K562 (cell line): ENCODE measurements around the gene ITPKB. TPM values are rescaled to one million over a fixed set of nuclear protein-coding genes. Genes with fewer than 3 reads are reported as not detected.

ENCODE experiments used
- ATAC-seq: fragments of 200-7000 bp; cut with Tn5 transposase; 3 replicates; pipeline ENCODE4 v1.9.1; 2020; ENCODE audit warnings: moderate library complexity
- BruUV-seq: library from RNA; stranded (reverse); fragments of 400-500 nt; replicated peaks from 2 replicates; lab custom pipeline; 2021; lab: Mats Ljungman, UMichigan
- CTCF ChIA-PET: fragments of 300-600 bp; formaldehyde crosslinking; extraction: SDS; loops from one replicate; lab custom pipeline; 2021; ENCODE audit warnings: low intra/inter-chr PET ratio; lab: Yijun Ruan, JAX
- POLR2A ChIA-PET: fragments of 300-600, 350-650 bp; sonication (Branson Sonifier 250); formaldehyde crosslinking; extraction: SDS; loops from one replicate; lab custom pipeline; 2021; ENCODE audit warnings: antibody characterized with exemption, inconsistent platforms; lab: Yijun Ruan, JAX
- DNase-seq, 4 experiments: peaks; one replicate each; pipeline versions ENCODE4 v3.0.0 to v3.0.0-alpha.2; 2011 to 2018; ENCODE audit warnings: low spot score in 3 of 4, mixed read lengths in 3 of 4; ENCODE audit errors: extremely low read depth in 1 of 4
- FAIRE-seq: peaks from 2 replicates; lab custom pipeline; 2011; peaks lifted over from hg19 to GRCh38; lab: Jason Lieb, UNC
- H2AFZ ChIP-seq: 2 replicates; pipeline ENCODE4 v1.6.0; 2011; ENCODE audit warnings: low read depth, low read length, control low read depth, inconsistent platforms
- H3K27ac ChIP-seq: fragments of 200-600 bp; 3 replicates; pipeline ENCODE4 v1.8.0; 2011; ENCODE audit warnings: low read depth, mild to moderate bottlenecking, control low read depth, inconsistent platforms, low read length, moderate library complexity, mixed read lengths; ENCODE audit errors: extremely low read depth
- H3K27me3 ChIP-seq, 2 experiments: fragments of 300-600 bp in 1 of 2; 2 replicates in 1 of 2; 3 replicates in 1 of 2; pipeline versions ENCODE4 v1.6.0 to v1.8.0; 2011; ENCODE audit warnings: inconsistent platforms in 2 of 2, low read length in 2 of 2, mild to moderate bottlenecking in 1 of 2, mixed read lengths in 1 of 2, moderate library complexity in 1 of 2; ENCODE audit not compliant: control insufficient read depth in 2 of 2, insufficient read depth in 2 of 2
- H3K36me3 ChIP-seq: fragments of 300-600 bp; 3 replicates; pipeline ENCODE4 v1.8.0; 2011; ENCODE audit warnings: mild to moderate bottlenecking, low read length, inconsistent platforms; ENCODE audit not compliant: control insufficient read depth, insufficient read depth
- H3K4me1 ChIP-seq, 2 experiments: fragments of 200-600 bp in 1 of 2; replicated peaks in 1 of 2; 2 replicates in 1 of 2; 3 replicates in 1 of 2; pipeline versions ENCODE4 v1.5.1 to v1.8.0; 2011; ENCODE audit warnings: inconsistent platforms in 2 of 2, low read length in 2 of 2, mild to moderate bottlenecking in 1 of 2, mixed read lengths in 1 of 2, moderate library complexity in 1 of 2; ENCODE audit not compliant: control insufficient read depth in 2 of 2, insufficient read depth in 2 of 2
- H3K4me2 ChIP-seq: 2 replicates; pipeline ENCODE4 v1.6.1; 2011; ENCODE audit warnings: low read length, control low read depth, inconsistent platforms, mixed read lengths; ENCODE audit not compliant: insufficient read depth
- H3K4me3 ChIP-seq: fragments of 200-600 bp; sonication (generic), shearing (Covaris generic); 2 replicates; pipeline ENCODE4 v1.5.1; 2016; ENCODE audit warnings: control low read depth, inconsistent platforms
- H3K79me2 ChIP-seq: fragments of 200-600 bp; 3 replicates; pipeline ENCODE4 v1.8.0; 2011; ENCODE audit warnings: low read length, inconsistent platforms; ENCODE audit not compliant: control insufficient read depth, insufficient read depth
- H3K9ac ChIP-seq, 2 experiments: 2 replicates each; pipeline versions ENCODE4 v1.6.0 to v1.6.1; 2011; ENCODE audit warnings: low read depth in 2 of 2, low read length in 2 of 2, control low read depth in 1 of 2, inconsistent platforms in 1 of 2, mild to moderate bottlenecking in 1 of 2, mixed read lengths in 1 of 2; ENCODE audit not compliant: insufficient read depth in 1 of 2
- H3K9me1 ChIP-seq: one replicate; pipeline ENCODE4 v1.6.0; 2011; ENCODE audit warnings: inconsistent platforms, mild to moderate bottlenecking, low read length, moderate library complexity; ENCODE audit not compliant: control insufficient read depth, insufficient read depth
- H3K9me3 ChIP-seq: replicated peaks from 2 replicates; pipeline ENCODE4 v1.5.1; 2011; ENCODE audit warnings: low read depth, low read length, inconsistent platforms; ENCODE audit not compliant: control insufficient read depth, insufficient read depth
- H4K20me1 ChIP-seq: replicated peaks from 2 replicates; pipeline ENCODE4 v1.6.1; 2011; ENCODE audit warnings: low read length, inconsistent platforms, mixed read lengths; ENCODE audit not compliant: control insufficient read depth, insufficient read depth
- BRF2 ChIP-seq: IDR thresholded peaks from 3 replicates; pipeline ENCODE4 v1.6.1; 2011; ENCODE audit warnings: borderline replicate concordance, mild to moderate bottlenecking; ENCODE audit not compliant: insufficient read length, insufficient read depth
- EP400 ChIP-seq: fragments of 450-650 bp; IDR thresholded peaks from 2 replicates; pipeline ENCODE4 v1.6.1; 2017; ENCODE audit warnings: antibody characterized with exemption, mild to moderate bottlenecking, moderate library complexity
- FOXJ3 ChIP-seq: sonication (generic); formaldehyde crosslinking; IDR thresholded peaks from 2 replicates; pipeline ENCODE4 v1.4.0; 2020; ENCODE audit warnings: mild to moderate bottlenecking, missing genetic modification reagents
- HDAC8 ChIP-seq: fragments of 450-650 bp; IDR thresholded peaks from 2 replicates; pipeline ENCODE4 v1.6.1; 2016; ENCODE audit warnings: mild to moderate bottlenecking, missing genetic modification characterization, moderate library complexity, missing compliant biosample characterization
- HMBOX1 ChIP-seq: sonication (generic); IDR thresholded peaks from 2 replicates; pipeline ENCODE4 v1.6.1; 2016
- KHSRP ChIP-seq: fragments of 450-650 bp; IDR thresholded peaks from 2 replicates; pipeline ENCODE4 v1.6.1; 2017
- PRMT5 ChIP-seq: sonication (generic); formaldehyde crosslinking; IDR thresholded peaks from 2 replicates; pipeline ENCODE4 v1.5.0; 2020; ENCODE audit warnings: missing genetic modification reagents
- RBFOX2 ChIP-seq: fragments of 200-400 bp; formaldehyde crosslinking; IDR thresholded peaks from 2 replicates; pipeline ENCODE4 v1.6.1; 2017; ENCODE audit warnings: low read depth, mild to moderate bottlenecking, low read length, moderate library complexity
- TFE3 ChIP-seq: fragments of 450-650 bp; formaldehyde crosslinking; IDR thresholded peaks from 2 replicates; pipeline ENCODE4 v1.4.0; 2020; ENCODE audit warnings: mild to moderate bottlenecking, mixed read lengths
- TGIF2 ChIP-seq: sonication (generic); formaldehyde crosslinking; IDR thresholded peaks from 2 replicates; pipeline ENCODE4 v1.8.1; 2022; ENCODE audit warnings: mild to moderate bottlenecking, missing genetic modification reagents, moderate library complexity
- VEZF1 ChIP-seq: fragments of 200-800 bp; sonication (Bioruptor generic); IDR thresholded peaks from 2 replicates; pipeline ENCODE4 v1.6.1; 2017; ENCODE audit warnings: missing genetic modification characterization, missing compliant biosample characterization
- ZNF174 ChIP-seq: fragments of 250-450 bp; sonication (Bioruptor Pico); IDR thresholded peaks from 2 replicates; pipeline ENCODE4 v1.4.0; 2020; ENCODE audit warnings: mild to moderate bottlenecking
- ZNF232 ChIP-seq: sonication (generic); formaldehyde crosslinking; IDR thresholded peaks from 2 replicates; pipeline ENCODE4 v1.8.0; 2022; ENCODE audit warnings: mild to moderate bottlenecking, missing genetic modification reagents
- ZNF24 ChIP-seq: fragments of 450-650 bp; IDR thresholded peaks from 2 replicates; pipeline ENCODE4 v1.6.1; 2016
- ZNF282 ChIP-seq: sonication (generic); formaldehyde crosslinking; IDR thresholded peaks from 2 replicates; pipeline ENCODE4 v1.8.1; 2023; ENCODE audit warnings: missing genetic modification reagents
- ZNF354B ChIP-seq: fragments of 250-450 bp; sonication (Bioruptor Pico); IDR thresholded peaks from 2 replicates; pipeline ENCODE4 v1.4.0; 2020
- WGBS: fragments of 100-300 bp; shearing (Covaris generic); methylation state at CpG from one replicate; pipeline ENCODE4 v1.1.6; 2016; ENCODE audit warnings: low coverage, mixed read lengths; ENCODE audit not compliant: insufficient coverage; ENCODE audit errors: missing lambda C conversion rate; 5-methylcytosine and 5-hydroxymethylcytosine counted together
- in situ Hi-C: fragments of 300-500 bp; cut with MboI; formaldehyde crosslinking; loops from 4 replicates; pipeline ENCODE4 v1.15.0; 2018; ENCODE audit warnings: inconsistent platforms, mixed read lengths
- intact Hi-C: fragments of 100-400 bp; cut with micrococcal nuclease; formaldehyde crosslinking; loops from 2 replicates; pipeline ENCODE4 v1.14.2; 2022
- polyA plus RNA-seq, 8 experiments: library from polyadenylated mRNA; depleted of rRNA in 4 of 8; stranded (reverse) in 5 of 8; unstranded in 3 of 8; fragments of >200 nt; fragmentation: Nextera tagmentation in 2 of 8; fragmentation: Illumina TruSeq in 1 of 8; extraction: Ambion mirVana in 2 of 8; extraction: Trizol in 1 of 8; gene quantifications; 2 replicates each; pipeline versions ENCODE4 v1.2.1 to v1.2.3, GENCODE V29; 2011 to 2014; ENCODE audit warnings: inconsistent platforms in 1 of 8, missing spikeins in 1 of 8
- total RNA-seq, 7 experiments: library from RNA; depleted of rRNA in 6 of 7; stranded (reverse); fragments of >200 nt in 6 of 7; fragmentation: Illumina TruSeq in 2 of 7; extraction: Trizol in 2 of 7; gene quantifications; 2 replicates each; pipeline versions ENCODE4 v1.2.1 to v1.2.3, GENCODE V29; 2011 to 2021; ENCODE audit warnings: low replicate concordance in 1 of 7

The ITPKB gene
- total and polyA plus RNA-seq, 9 of the 15 experiments (the other 6 are each of a cell fraction or from before 2014, with no cell fraction given): 0.01 to 0.22 TPM; not detected in 7

- TF ChIP-seq BRF2 (no peak), TGIF2 (CRISPR knock-in tag) (no peak), ZNF24 (no peak), ZNF282 (no peak), VEZF1 (no peak), KHSRP (no peak)
Measured at GRCh38 chr1:226641671-226642231, 97.3 kb downstream of the ITPKB start (continued).

GRCh38 chr1:226640321-226641136, 98.6 kb downstream of the ITPKB start:
- Histone ChIP-seq H3K9me1 (no peaks in the 10 kb centered on the region), H3K9ac (no peak overlapping the region), H3K4me2 (no peak overlapping the region), H3K36me3 (no peaks in the 10 kb centered on the region), H3K9me3 (no peaks in the 10 kb centered on the region), H3K27me3 (peaks cover 64 to 98% of the 10 kb centered on the region in 2 experiments), H3K27ac (no peak overlapping the region), H3K79me2 (no peaks in the 10 kb centered on the region), H4K20me1 (peaks cover 12% of the 10 kb centered on the region; the same call in 1 of the 2 replicates), H3K4me3 (no peak overlapping the region), H2AFZ (no peak overlapping the region), H3K4me1 (peaks cover 8 to 35% of the 10 kb centered on the region in 2 experiments; a peak in 4 of 5 replicates)
- ATAC-seq (no peak), FAIRE-seq (no peak), DNase-seq (no peak)
- CTCF ChIA-PET: no interaction called here
- POLR2A ChIA-PET: interaction anchor here (0.6 to 1.6 kb wide), 6 partner anchors 15 to 1548 kb away, joined by 3 to 5 read pairs (median 4); no protein-coding TSS in a partner anchor
- BruUV-seq: no TSS peak
- 3% methylated on average over 23 of the region's 23 CpGs for WGBS
- intact Hi-C loops: no loop called here
- in situ Hi-C loops: no loop called here
- TF ChIP-seq ZNF232 (CRISPR knock-in tag) (no peak), EP400 (no peak), PRMT5 (CRISPR knock-in tag) (no peak), FOXJ3 (no peak), RBFOX2 (no peak), TFE3 (no peak), ZNF174 (CRISPR knock-in tag) (no peak), HMBOX1 (no peak), ZNF354B (CRISPR knock-in tag) (no peak), HDAC8 (tag) (no peak)
